SIG-M5 treated with dmso at 0.1 percent for 504 hours (cell line): ENCODE data around the gene C2orf69.

Source experiments
- DNase-seq: peaks from one replicate; lab custom pipeline; 2025; ENCODE audit not compliant: unreplicated experiment; lab: John Stamatoyannopoulos, UW

C2orf69 gene

GRCh38 chr2:199966976-199967375 lies 55.9 kb downstream of the C2orf69 start:
- DNase-seq, result no peak

GRCh38 chr2:199968126-199968525 lies 57.0 kb downstream of the C2orf69 start:
- no peak for DNase-seq

- no peak for DNase-seq
These were observed 61.1 kb downstream of the C2orf69 start for GRCh38 chr2:199972088-199972626.

- peak; percentile 66 for DNase-seq
These were observed 62.6 kb downstream of the C2orf69 start for GRCh38 chr2:199973703-199974102.

- no peak for DNase-seq
These were observed 64.3 kb downstream of the C2orf69 start for GRCh38 chr2:199975273-199975895.
